Adrenal gland (tissue), 12 donors: ENCODE results near the gene FHAD1. TPM values are rescaled to one million over a fixed set of nuclear protein-coding genes. Genes with fewer than 3 reads are reported as not detected.

ENCODE experiments used
- DNase-seq, 7 donors: peaks; one replicate each; pipeline ENCODE4 v3.0.0-alpha.2; 2019 to 2020
- H3K27ac ChIP-seq, 5 donors: fragments of 200-600 bp; sonication (generic) in 4 of 5; 1 replicate in 3 of 5; 2 replicates in 2 of 5; pipeline versions ENCODE4 v1.5.1 to v1.8.0; 2016 to 2020; ENCODE audit warnings: mild to moderate bottlenecking in 1 of 5
- H3K27me3 ChIP-seq: fragments of 200-600 bp; 2 replicates; pipeline ENCODE4 v1.8.0; 2021
- H3K36me3 ChIP-seq, 2 donors: fragments of 200-600 bp; replicated peaks in 1 of 2; 1 replicate in 1 of 2; 2 replicates in 1 of 2; pipeline versions ENCODE4 v1.5.1 to v1.8.0; 2018 to 2022
- H3K4me1 ChIP-seq, 2 donors: fragments of 200-600 bp; replicated peaks in 1 of 2; 1 replicate in 1 of 2; 2 replicates in 1 of 2; pipeline versions ENCODE4 v1.5.1 to v1.8.0; 2018 to 2021
- H3K4me3 ChIP-seq, 4 donors: fragments of 200-600 bp; sonication (generic) in 3 of 4; one replicate each; pipeline ENCODE4 v1.5.1; 2016 to 2018
- H3K9me3 ChIP-seq, 3 donors: fragments of 200-600 bp; sonication (generic) in 1 of 3; replicated peaks in 1 of 3; 1 replicate in 2 of 3; 2 replicates in 1 of 3; pipeline versions ENCODE4 v1.5.1 to v1.8.0; 2016 to 2021
- CTCF ChIP-seq, 6 experiments: fragments of 450-650 bp in 4 of 6; fragments of 200-600 bp in 2 of 6; sonication (generic) in 1 of 6; IDR thresholded peaks; 1 replicate in 5 of 6; 2 replicates in 1 of 6; pipeline versions ENCODE4 v1.5.1 to v1.8.0; 2016 to 2021; ENCODE audit warnings: antibody characterized with exemption in 6 of 6, mild to moderate bottlenecking in 2 of 6, moderate library complexity in 1 of 6
- POLR2A ChIP-seq, 2 donors: fragments of 450-650 bp; IDR thresholded peaks; one replicate each; pipeline ENCODE4 v1.6.1; 2017; ENCODE audit warnings: antibody characterized with exemption in 2 of 2, mild to moderate bottlenecking in 2 of 2, moderate library complexity in 1 of 2
- WGBS, 4 donors: extraction: QIAGEN DNeasy Blood & Tissue Kit in 2 of 4; methylation state at CpG; one replicate each; pipeline versions ENCODE4 v1.1.5 to v1.1.7; 2013 to 2017; 5-methylcytosine and 5-hydroxymethylcytosine counted together
- intact Hi-C, 2 donors: fragments of 100-400 bp; cut with DNase I; formaldehyde crosslinking; loops; one replicate each; pipeline versions ENCODE4 v1.14.1 to v1.15.0; 2022 to 2023
- polyA plus RNA-seq, 3 donors: library from polyadenylated mRNA; stranded (reverse); fragments of 200-250 nt in 2 of 3; fragments of 350-450 nt in 1 of 3; fragmentation: Illumina TruSeq in 1 of 3; extraction: RNeasy Lipid Tissue Mini Kit (QIAGEN cat#74804) in 1 of 3; gene quantifications; one replicate each; pipeline ENCODE4 v1.2.3, GENCODE V29; 2013 to 2014
- total RNA-seq, 9 donors: library from RNA; depleted of rRNA in 4 of 9; stranded (reverse); fragments of >200 nt in 4 of 9; fragments of 120-200 nt in 1 of 9; fragmentation: NEBNext Ultra II Directional in 1 of 9; extraction: Animal tissue kit (Norgen Biotek cat#: 25700) in 1 of 9; gene quantifications; one replicate each; pipeline versions ENCODE4 v1.1.0 to v1.2.4, GENCODE V29; 2013 to 2023
- donor health status: healthy with polysubstance abuse.
- donor health status: Bipolar disorder and iron deficiency.
- donor health status: DM: yes; HTN: yes; CAD: no.
- donor health status: DM: no; HTN: no; CAD: no.
- donor health status: DM: no; HTN: no; CAD: no.
- donor health status: DM: yes; HTN: yes; CAD: no.

FHAD1 gene
- total and polyA plus RNA-seq, 12 donors: 0.09 to 1.6 (median 0.57) TPM; not detected in 1

GRCh38 chr1:15342408-15342967 lies 95.5 kb downstream of the FHAD1 start:
- Histone ChIP-seq H3K27me3 (no peaks in the 10 kb centered on the region), H3K4me3 (peak overlapping the region in 2 of 4 donors; percentile 5 to 11), H3K9me3 (no peaks in the 10 kb centered on the region), H3K36me3 (no peaks in the 10 kb centered on the region), H3K27ac (peak overlapping the region in 4 of 5 donors; percentile 69 to 86 (median 74)), H3K4me1 (peaks cover 24 to 27% of the 10 kb centered on the region in 2 donors)
- DNase-seq: no peak
- TF ChIP-seq POLR2A (IDR thresholded peaks at IDR 0.05) (no peak), CTCF (IDR thresholded peaks at IDR 0.05) (no peak)
- intact Hi-C loops: no loop called here
- 61 to 74% (median 70%) methylated on average over 4 of the region's 4 CpGs for WGBS, 4 donors

- intact Hi-C loops: no loop called here
- H3K4me3 ChIP-seq: peak overlapping the region in 2 of 4 donors; percentile 25 to 38
- 39 to 62% (median 49%) methylated on average over 5 to 9 of the region's 9 CpGs for WGBS, 4 donors
- DNase-seq: no peak
- TF ChIP-seq CTCF (IDR thresholded peaks at IDR 0.05) (no peak), POLR2A (IDR thresholded peaks at IDR 0.05) (no peak)
- H3K9me3 ChIP-seq: no peaks in the 10 kb centered on the region
- H3K36me3 ChIP-seq: no peaks in the 10 kb centered on the region
- no peaks in the 10 kb centered on the region for H3K27me3 ChIP-seq
- peaks cover 18 to 21% of the 10 kb centered on the region in 2 donors for H3K4me1 ChIP-seq
- peak overlapping the region; percentile 42 to 86 (median 79) for H3K27ac ChIP-seq
Observed at GRCh38 chr1:15343099-15343498, 96.1 kb downstream of the FHAD1 start.

GRCh38 chr1:15343729-15344128 lies 96.7 kb downstream of the FHAD1 start:
- peak; percentile 79 to 94 (median 90) for DNase-seq
- no peaks in the 10 kb centered on the region for H3K36me3 ChIP-seq
- no peak for TF ChIP-seq CTCF (IDR thresholded peaks at IDR 0.05)
- peak in 1 of 2 donors; percentile 70 for TF ChIP-seq POLR2A (IDR thresholded peaks at IDR 0.05)
- peak overlapping the region; percentile 42 to 86 (median 79) for H3K27ac ChIP-seq
- no peaks in the 10 kb centered on the region for H3K27me3 ChIP-seq
- intact Hi-C loops: no loop called here
- peak overlapping the region in 2 of 4 donors; percentile 25 to 38 for H3K4me3 ChIP-seq
- 12 to 20% (median 18%) methylated on average over 9 to 11 of the region's 11 CpGs for WGBS, 4 donors
- H3K4me1 ChIP-seq: peaks cover 18 to 20% of the 10 kb centered on the region in 2 donors
- no peaks in the 10 kb centered on the region for H3K9me3 ChIP-seq

- 96 to 100% (median 98%) methylated on average over 3 of the region's 3 CpGs for WGBS, 4 donors
- intact Hi-C loops: no loop called here
Observed at GRCh38 chr1:15344380-15344779, 97.4 kb downstream of the FHAD1 start.

More at GRCh38 chr1:15344380-15344779, 97.4 kb downstream of the FHAD1 start:
- Histone ChIP-seq H3K27me3 (no peaks in the 10 kb centered on the region), H3K4me1 (peaks cover 18 to 20% of the 10 kb centered on the region in 2 donors), H3K4me3 (no peak overlapping the region), H3K27ac (peak overlapping the region; percentile 42 to 86 (median 79)), H3K36me3 (no peaks in the 10 kb centered on the region), H3K9me3 (no peaks in the 10 kb centered on the region)
- DNase-seq: no peak
- peak in 1 of 6 experiments; percentile 4 for TF ChIP-seq CTCF (IDR thresholded peaks at IDR 0.05)
- TF ChIP-seq POLR2A (IDR thresholded peaks at IDR 0.05): no peak
